GM06990 (cell line): ENCODE data around the gene HRH3.

ENCODE experiments used
- DNase-seq: peaks from one replicate; pipeline ENCODE4 v3.0.0-alpha.2; 2011; ENCODE audit not compliant: insufficient read length; ENCODE audit errors: extremely low read depth
- H3K27me3 ChIP-seq: replicated peaks from 2 replicates; pipeline ENCODE4 v1.6.0; 2011; ENCODE audit warnings: low read length; ENCODE audit not compliant: control insufficient read depth, insufficient read depth
- H3K36me3 ChIP-seq: 2 replicates; pipeline ENCODE4 v1.5.1; 2011; ENCODE audit warnings: low read length; ENCODE audit not compliant: control insufficient read depth, insufficient read depth
- H3K4me3 ChIP-seq: replicated peaks from 2 replicates; pipeline ENCODE4 v1.5.1; 2011; ENCODE audit warnings: low read depth, mild to moderate bottlenecking, control low read depth, low read length
- CTCF ChIP-seq: IDR thresholded peaks from 2 replicates; pipeline ENCODE4 v1.5.1; 2011; ENCODE audit warnings: low read length, control low read depth, mild to moderate bottlenecking, inconsistent platforms; ENCODE audit not compliant: insufficient read depth, poor library complexity, severe bottlenecking

Gene HRH3

GRCh38 chr20:62238569-62239277, 18.6 kb upstream of the HRH3 start:
- Histone ChIP-seq H3K4me3 (peak overlapping the region; percentile 86), H3K27me3 (no peaks in the 10 kb centered on the region), H3K36me3 (no peaks in the 10 kb centered on the region; the same call in 1 of the 2 replicates)
- no peak for DNase-seq
- no peak for TF ChIP-seq CTCF

DNA sequence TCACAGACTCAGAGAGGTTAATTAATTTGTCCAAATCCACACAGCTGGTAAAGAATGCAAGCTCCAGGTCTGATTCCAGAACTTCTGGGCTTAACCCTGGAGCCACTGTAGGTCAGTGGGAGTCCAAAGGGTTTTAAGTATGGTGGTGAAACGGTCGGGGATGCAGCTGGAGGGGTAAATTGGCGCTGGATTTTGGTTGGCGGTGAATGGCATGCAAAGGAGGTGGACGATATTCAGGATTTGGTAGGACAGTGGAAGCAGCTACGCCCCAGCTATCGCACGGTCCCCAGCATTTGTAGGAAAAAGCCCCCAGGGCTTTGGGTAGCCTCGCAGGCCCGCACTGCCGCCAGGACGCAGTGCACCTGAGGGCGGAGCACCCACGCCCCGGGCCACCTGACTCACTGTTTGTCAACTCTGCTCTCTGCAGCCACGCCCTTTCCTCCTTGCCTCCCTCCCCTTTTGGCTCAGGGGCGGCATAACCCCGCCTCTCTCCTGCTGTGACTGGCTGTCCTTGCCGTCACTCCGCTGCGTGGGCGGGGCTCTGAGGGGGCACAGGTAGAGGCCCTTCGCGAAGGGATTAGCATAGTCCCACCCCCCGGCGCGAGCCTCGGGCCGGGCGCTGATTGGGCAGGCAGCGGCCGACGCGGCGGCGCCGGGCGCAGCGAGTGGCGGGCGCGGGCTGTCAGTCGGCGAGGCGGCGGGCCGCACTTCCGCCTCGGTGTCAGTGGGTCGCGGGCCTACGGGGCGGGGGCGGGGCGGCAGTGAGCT, 17.9 kb upstream of the HRH3 start, which contains the start of gene OSBPL2:
Gene OSBPL2, plus strand, starts transcription at position 721 of the 768 bp plus-strand sequence. CDS start 17,664 bp downstream, outside the sequence.
- DNase-seq, result peak; percentile 99
- Histone ChIP-seq H3K4me3 (peak within 1 kb of the TSS; percentile 86), H3K27me3 (no peaks in the 10 kb centered on the region), H3K36me3 (no peaks in the 10 kb centered on the region; the same call in 1 of the 2 replicates)
- no peak for TF ChIP-seq CTCF

DNA sequence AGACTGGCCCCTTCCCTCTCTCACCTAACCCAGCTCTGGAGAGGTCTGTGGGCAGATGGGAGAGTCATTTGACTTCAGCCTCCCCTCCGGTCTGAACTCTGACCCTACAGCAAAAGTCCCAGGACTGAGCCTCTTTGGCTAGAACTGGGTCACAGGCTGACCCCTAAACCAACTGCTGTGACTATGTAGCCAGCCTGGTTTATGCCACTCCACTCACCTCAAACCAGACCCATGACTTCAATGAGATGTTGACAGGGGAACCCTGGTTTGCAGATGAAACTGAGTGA, 17.4 kb upstream of the HRH3 start:
- no peaks in the 10 kb centered on the region; the same call in 1 of the 2 replicates for H3K36me3 ChIP-seq
- no peak for DNase-seq
- H3K27me3 ChIP-seq, result no peaks in the 10 kb centered on the region
- H3K4me3 ChIP-seq, result no peak overlapping the region
- no peak for TF ChIP-seq CTCF

DNA sequence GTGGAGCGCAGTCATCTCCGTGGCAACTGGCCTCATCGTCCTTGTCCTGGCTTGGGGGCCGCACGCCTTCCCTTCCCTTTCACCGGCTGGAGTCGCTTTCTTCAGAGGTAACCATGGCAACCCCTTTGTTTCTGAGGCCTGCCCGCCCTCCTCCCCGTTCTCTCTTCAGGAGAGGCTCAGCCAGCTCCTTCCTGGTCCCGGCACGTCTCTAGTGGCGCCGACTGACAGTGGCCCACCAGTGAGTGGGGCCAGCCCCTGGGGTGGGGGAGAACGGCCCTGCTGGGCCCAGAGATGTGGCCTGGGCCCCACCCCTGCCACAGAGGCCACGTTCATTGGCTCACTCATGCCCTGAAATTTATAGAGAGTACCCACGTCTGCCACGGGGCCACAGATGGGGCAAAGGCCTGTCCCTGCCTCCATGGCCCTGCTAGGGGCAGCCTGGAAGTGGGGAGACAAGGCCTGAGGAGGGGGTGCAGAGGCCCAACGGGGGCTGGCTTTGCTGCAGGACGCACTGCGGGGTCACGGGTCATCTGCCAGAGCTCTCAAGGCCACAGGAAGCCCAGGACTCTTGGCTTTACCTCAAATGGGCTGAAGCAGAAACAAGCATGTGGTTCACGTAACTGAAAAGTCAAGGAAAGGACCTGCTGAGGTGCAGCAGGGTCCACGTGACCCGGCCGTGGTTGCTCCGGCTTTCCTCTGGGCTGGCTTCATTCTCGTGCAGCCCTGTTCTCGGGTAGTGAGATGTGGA, 16.9 kb upstream of the HRH3 start:
- no peak overlapping the region for H3K4me3 ChIP-seq
- no peak for DNase-seq
- no peaks in the 10 kb centered on the region; the same call in 1 of the 2 replicates for H3K36me3 ChIP-seq
- no peaks in the 10 kb centered on the region for H3K27me3 ChIP-seq
- no peak for TF ChIP-seq CTCF

GRCh38 chr20:62236200-62236599, 16.1 kb upstream of the HRH3 start:
- no peaks in the 10 kb centered on the region for H3K27me3 ChIP-seq
- no peak overlapping the region for H3K4me3 ChIP-seq
- no peak for DNase-seq
- no peak for TF ChIP-seq CTCF
- H3K36me3 ChIP-seq, result no peaks in the 10 kb centered on the region; the same call in 1 of the 2 replicates
